VCaP (cell line): ENCODE data around the gene IFNAR2.

Experiments used
- H3K27ac ChIP-seq: fragments of 450-650 bp; 2 replicates; pipeline ENCODE4 v1.5.1; 2017
- TF ChIP-seq, protein P1 (sequence below): fragments of 450-650 bp; conservative IDR thresholded peaks from 2 replicates; pipeline ENCODE4 v1.5.1; 2017; ENCODE audit warnings: mild to moderate bottlenecking, moderate library complexity

IFNAR2 gene

DNA sequence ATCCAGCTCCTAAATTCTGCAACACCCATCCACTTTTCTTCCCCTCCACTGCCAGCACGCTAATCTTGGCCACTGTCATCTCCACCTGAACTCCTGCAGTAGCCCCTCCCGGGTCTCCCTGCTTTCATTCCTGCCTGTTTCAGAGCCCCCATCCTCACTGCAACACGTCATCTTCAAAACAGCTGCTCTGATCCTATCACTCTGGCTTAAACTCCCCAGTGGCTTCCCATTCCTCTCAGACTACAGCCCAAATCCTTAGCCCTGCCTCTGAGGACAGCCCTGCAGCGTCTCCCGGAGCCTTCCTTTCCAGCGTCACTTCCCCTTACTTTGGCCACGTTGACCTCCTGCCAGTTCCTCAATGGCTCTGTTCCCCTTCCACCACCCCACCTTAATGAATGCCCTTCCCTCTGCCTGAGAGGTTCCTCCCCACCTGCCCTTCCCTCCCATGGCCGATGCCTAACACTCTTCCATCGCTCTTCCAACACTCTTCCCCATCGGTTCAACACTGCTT, 22.9 kb upstream of the IFNAR2 start:
- H3K27ac ChIP-seq: no peak overlapping the region

DNA sequence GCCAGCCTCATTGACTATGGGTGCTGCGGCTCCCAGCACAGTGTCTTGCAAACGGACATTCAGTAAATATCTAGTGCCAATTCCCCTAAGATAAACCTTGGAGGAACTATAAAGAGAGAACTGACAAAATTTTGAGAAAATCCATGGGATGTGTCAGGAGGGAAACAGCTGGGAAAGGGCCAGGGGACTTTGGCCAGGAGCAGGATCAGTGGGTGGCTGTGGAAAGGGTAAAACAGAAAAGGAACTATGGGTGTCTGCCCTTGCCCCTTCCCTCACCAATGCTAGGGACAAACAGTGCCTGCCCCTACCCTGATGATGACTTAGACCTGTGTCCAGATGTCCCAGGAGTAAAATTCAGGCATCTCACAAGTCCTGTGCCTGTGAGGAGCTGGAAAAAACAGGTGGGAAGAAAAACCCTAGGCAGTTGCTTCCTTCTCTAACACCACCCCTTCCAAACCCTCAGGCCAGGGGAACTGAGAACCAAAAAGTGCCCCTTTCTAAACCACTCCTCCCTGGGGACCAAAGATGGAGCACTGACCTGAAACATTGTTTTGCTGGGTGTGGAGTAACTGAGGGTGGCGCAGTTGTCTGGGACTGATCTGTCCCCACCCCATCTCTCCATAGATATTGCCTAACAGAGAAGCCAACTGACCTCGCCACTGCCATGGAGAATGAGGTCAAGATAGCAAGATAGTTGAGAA, 22.1 kb upstream of the IFNAR2 start:
- no peak overlapping the region for H3K27ac ChIP-seq
- TF ChIP-seq, protein P1, sequence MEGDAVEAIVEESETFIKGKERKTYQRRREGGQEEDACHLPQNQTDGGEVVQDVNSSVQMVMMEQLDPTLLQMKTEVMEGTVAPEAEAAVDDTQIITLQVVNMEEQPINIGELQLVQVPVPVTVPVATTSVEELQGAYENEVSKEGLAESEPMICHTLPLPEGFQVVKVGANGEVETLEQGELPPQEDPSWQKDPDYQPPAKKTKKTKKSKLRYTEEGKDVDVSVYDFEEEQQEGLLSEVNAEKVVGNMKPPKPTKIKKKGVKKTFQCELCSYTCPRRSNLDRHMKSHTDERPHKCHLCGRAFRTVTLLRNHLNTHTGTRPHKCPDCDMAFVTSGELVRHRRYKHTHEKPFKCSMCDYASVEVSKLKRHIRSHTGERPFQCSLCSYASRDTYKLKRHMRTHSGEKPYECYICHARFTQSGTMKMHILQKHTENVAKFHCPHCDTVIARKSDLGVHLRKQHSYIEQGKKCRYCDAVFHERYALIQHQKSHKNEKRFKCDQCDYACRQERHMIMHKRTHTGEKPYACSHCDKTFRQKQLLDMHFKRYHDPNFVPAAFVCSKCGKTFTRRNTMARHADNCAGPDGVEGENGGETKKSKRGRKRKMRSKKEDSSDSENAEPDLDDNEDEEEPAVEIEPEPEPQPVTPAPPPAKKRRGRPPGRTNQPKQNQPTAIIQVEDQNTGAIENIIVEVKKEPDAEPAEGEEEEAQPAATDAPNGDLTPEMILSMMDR: no peak

More for the DNA sequence above, 22.9 kb upstream of the IFNAR2 start:
- TF ChIP-seq, protein P1: no peak

DNA sequence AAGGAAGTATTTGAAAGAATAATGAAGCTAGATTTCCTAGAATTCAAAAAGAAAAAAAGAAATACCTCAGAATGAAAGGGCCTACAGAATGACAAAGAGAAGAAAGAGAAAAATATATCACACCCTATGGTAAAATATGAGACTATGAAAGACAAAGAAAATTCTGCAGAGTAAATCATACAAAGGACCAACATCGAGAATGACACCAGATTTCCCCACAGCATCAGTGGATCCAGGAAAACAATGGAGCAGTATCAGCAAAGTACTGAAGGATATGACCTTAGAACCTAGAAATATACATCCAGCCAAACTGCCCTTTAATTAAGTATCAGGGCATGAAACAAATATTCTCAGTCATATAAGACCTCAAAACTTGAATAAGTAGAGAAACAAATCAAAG, 21.2 kb upstream of the IFNAR2 start:
- H3K27ac ChIP-seq: no peak overlapping the region
- TF ChIP-seq, protein P1: no peak

DNA sequence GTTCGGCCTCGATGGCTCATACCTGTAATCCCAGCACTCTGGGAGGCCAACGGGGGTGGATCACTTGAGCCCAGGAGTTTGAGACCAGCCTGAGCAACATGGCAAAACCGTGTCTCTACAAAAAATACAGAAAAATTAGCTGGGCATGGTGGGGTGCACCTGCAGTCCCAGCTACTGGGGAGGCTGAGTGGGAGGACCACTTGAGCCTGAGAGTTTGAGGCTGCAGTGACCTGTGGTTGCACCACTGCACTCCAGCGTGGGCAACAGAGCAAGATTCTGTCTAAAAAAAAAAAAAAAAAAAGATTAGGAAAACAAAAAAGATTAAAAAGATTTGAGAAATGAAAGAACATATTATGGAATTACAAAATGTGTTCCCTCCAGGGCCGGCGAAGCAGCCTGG, 18.4 kb upstream of the IFNAR2 start:
- no peak overlapping the region for H3K27ac ChIP-seq
- TF ChIP-seq, protein P1: no peak

DNA sequence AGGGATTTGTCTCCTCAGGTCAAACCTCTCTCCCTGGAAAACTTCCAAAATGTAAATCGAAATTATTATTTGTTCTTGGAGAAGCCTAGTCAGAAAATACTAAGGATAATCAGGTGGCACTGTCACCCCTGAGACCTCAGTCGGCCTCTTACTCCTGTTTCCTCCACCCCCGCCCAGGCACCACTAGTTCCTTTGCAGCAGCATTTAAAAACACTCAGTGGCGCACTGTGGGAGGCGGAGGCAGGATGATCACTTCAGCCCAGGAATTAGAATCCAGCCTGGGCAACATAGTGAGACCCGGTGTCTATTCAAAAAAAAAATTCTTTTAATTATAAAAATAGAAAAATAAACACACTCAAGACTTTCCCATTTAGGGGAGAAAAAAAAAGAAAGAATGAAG, 18.0 kb upstream of the IFNAR2 start:
- TF ChIP-seq, protein P1: no peak
- no peak overlapping the region for H3K27ac ChIP-seq

DNA sequence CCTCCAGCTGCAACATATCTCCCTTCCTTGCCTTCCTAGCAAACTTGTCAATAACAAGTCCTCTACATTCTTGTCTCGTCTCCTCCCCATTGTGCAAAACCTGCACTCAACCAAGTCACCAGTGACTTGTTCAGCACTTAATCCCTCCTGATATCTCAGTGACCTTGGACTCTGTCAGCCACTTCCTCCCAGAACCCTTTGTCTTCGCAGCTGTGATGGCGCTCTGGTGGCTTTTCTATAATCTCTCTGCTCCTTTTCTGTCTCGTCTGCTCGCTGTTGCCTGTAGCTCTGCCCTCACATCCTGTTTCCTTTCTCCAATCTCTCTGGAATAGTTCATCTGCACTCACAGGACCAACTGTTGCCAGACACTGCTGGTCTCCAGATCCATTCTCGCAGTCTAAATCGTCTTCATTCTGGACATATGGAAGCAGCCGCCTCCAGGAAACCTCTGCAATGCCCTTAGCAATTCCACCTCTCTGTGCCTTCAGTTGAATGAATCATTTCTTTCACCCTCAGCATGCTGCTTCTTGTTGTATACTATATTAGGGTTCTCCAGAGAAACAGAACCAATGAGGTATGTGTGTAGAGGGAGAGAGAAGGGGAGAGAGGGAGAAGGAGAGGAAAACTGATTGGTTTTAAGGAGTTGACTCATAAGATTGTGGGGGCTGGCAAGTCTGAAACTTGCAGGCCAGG, 17.4 kb upstream of the IFNAR2 start:
- TF ChIP-seq, protein P1: no peak

DNA sequence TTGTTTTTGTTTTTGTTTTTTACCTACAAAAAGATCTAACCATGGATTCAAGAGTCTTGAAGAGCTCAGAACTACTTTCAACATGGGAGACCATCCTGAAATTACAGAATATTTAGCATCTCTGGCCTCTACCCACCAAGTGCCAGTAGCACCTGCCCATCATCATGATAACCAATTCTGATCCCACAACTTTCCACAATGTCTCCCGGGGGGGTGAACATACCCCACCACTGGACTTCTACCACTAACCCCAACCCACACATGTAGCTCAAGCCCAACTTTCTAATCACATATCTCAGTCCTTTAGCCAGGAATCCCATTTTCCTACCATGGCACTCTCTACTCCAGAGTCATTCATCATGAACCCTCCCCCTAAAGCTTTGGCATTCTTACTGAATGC, 15.7 kb upstream of the IFNAR2 start:
- TF ChIP-seq, protein P1: no peak
- no peak overlapping the region for H3K27ac ChIP-seq

More for the DNA sequence above, 17.4 kb upstream of the IFNAR2 start:
- no peak overlapping the region for H3K27ac ChIP-seq
